Cardiac fibroblast (primary cell): Measurements from ENCODE around the gene GPR161.
"Not testable (repeated sequence)": the region's sequence is repeated elsewhere in the genome, so short reads cannot be mapped to it uniquely, and the experiment has no call there.

Experiments used
- DNase-seq, 2 donors: peaks; one replicate each; pipeline versions ENCODE4 v3.0.0 to v3.0.0-alpha.2; 2010; ENCODE audit warnings: low read depth in 2 of 2
- H3K4me3 ChIP-seq, 2 donors: replicated peaks in 1 of 2; 1 replicate in 1 of 2; 2 replicates in 1 of 2; pipeline ENCODE4 v1.5.1; 2011; ENCODE audit warnings: low read depth in 2 of 2, low read length in 2 of 2, mild to moderate bottlenecking in 2 of 2, moderate library complexity in 1 of 2
- CTCF ChIP-seq: IDR thresholded peaks from one replicate; pipeline ENCODE4 v1.5.1; 2011; ENCODE audit warnings: low read depth, mild to moderate bottlenecking, low read length, inconsistent platforms

GPR161 gene

GRCh38 chr1:168159979-168160378 lies 23.2 kb upstream of the GPR161 start:
- H3K4me3 ChIP-seq = no peak overlapping the region
- no peak for TF ChIP-seq CTCF
- no peak for DNase-seq

GRCh38 chr1:168159251-168159650 lies 22.5 kb upstream of the GPR161 start:
- peak in 1 of 2 donors; percentile 21 for DNase-seq
- no peak for TF ChIP-seq CTCF
- no peak overlapping the region for H3K4me3 ChIP-seq

GRCh38 chr1:168157638-168158037 lies 20.9 kb upstream of the GPR161 start:
- no peak for TF ChIP-seq CTCF
- no peak for DNase-seq
- no peak overlapping the region for H3K4me3 ChIP-seq

- DNase-seq = no peak
- no peak overlapping the region for H3K4me3 ChIP-seq
- TF ChIP-seq CTCF = no peak
Measured at GRCh38 chr1:168155910-168156309, 19.2 kb upstream of the GPR161 start.

- H3K4me3 ChIP-seq, DNase-seq: not testable (repeated sequence)
Measured at GRCh38 chr1:168154707-168155106, 18.0 kb upstream of the GPR161 start.

- no peak for DNase-seq
- no peak for TF ChIP-seq CTCF
- H3K4me3 ChIP-seq = no peak overlapping the region
Measured at GRCh38 chr1:168151935-168152334, 15.2 kb upstream of the GPR161 start.

- TF ChIP-seq CTCF = no peak
- H3K4me3 ChIP-seq = no peak overlapping the region
- no peak for DNase-seq
Measured at GRCh38 chr1:168150283-168150682, 13.6 kb upstream of the GPR161 start.
